ENCODE measurements around the gene ECE2. TPM values are rescaled to one million over a fixed set of nuclear protein-coding genes. Genes with fewer than 3 reads are reported as not detected.

The ECE2 gene
- total RNA-seq, 4 donors from 2014 or later: not detected

DNA sequence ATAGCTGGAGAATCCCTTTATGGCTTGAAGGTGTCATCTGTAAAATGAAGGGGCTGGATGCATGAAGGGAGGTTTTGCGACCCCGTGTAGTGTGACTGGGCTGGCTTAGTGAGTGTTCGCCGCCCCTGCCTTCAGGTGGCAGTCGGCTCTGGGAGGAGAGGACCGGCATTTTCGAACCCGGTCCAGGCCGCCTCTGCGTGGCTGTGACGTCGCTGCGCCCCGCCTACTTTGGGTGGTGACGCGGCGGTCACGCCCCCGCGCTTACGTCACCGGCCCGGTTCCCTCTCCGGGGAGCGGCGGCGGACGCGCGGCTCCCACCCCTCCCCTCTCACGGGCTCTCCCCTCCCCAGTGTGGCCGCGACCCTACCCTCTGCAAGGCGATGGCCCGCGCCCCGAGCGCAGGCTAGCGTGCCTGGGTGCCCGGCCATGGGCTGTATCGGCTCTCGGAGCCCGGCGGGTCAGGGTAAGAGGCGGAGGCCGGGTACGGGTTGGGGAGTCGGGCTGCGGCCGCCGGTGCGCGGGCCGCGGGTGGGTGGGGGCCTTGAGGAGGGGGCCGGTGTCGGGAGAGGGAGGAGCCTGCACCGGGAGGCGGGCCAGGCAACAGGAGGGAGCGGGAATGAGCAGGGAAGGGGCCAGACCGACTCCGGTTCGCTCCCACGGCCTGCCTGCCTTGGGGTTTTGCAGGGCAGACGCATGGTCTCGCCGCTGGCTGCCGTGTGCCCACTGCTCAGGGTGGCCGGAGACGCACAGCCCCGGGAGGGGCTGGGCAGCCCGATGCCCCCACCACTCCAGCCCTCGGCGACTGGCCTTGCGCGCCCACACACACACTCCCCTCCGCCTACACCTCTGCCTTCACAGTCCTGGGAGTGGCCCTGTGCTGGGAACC, 60.1 kb downstream of the ECE2 start:
- peak; percentile 82 to 90 for DNase-seq (ENCODE audit: low spot score in 2 of 2)
- Histone ChIP-seq H3K4me3 (peak overlapping the region; percentile 63 to 98 (median 89)), H3K9me3 (no peaks in the 10 kb centered on the region), H3K36me3 (peaks cover 0 to 43% (median 22%) of the 10 kb centered on the region in 3 donors), H3K27ac (peak overlapping the region; percentile 94 to 100 (median 98)), H3K4me1 (peaks cover 0 to 34% (median 23%) of the 10 kb centered on the region in 4 donors), H3K27me3 (no peaks in the 10 kb centered on the region)
- WGBS, 2 donors: 0 to 1% methylated on average over 37 to 75 of the region's 77 CpGs
- TF ChIP-seq EP300 (IDR thresholded peaks at IDR 0.05) (peak; percentile 89 to 96), POLR2A (IDR thresholded peaks at IDR 0.05) (peak; percentile 88 to 97)
- TF ChIP-seq, protein P1, sequence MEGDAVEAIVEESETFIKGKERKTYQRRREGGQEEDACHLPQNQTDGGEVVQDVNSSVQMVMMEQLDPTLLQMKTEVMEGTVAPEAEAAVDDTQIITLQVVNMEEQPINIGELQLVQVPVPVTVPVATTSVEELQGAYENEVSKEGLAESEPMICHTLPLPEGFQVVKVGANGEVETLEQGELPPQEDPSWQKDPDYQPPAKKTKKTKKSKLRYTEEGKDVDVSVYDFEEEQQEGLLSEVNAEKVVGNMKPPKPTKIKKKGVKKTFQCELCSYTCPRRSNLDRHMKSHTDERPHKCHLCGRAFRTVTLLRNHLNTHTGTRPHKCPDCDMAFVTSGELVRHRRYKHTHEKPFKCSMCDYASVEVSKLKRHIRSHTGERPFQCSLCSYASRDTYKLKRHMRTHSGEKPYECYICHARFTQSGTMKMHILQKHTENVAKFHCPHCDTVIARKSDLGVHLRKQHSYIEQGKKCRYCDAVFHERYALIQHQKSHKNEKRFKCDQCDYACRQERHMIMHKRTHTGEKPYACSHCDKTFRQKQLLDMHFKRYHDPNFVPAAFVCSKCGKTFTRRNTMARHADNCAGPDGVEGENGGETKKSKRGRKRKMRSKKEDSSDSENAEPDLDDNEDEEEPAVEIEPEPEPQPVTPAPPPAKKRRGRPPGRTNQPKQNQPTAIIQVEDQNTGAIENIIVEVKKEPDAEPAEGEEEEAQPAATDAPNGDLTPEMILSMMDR (IDR thresholded peaks at IDR 0.05): peak in 1 of 5 experiments; percentile 35

DNA sequence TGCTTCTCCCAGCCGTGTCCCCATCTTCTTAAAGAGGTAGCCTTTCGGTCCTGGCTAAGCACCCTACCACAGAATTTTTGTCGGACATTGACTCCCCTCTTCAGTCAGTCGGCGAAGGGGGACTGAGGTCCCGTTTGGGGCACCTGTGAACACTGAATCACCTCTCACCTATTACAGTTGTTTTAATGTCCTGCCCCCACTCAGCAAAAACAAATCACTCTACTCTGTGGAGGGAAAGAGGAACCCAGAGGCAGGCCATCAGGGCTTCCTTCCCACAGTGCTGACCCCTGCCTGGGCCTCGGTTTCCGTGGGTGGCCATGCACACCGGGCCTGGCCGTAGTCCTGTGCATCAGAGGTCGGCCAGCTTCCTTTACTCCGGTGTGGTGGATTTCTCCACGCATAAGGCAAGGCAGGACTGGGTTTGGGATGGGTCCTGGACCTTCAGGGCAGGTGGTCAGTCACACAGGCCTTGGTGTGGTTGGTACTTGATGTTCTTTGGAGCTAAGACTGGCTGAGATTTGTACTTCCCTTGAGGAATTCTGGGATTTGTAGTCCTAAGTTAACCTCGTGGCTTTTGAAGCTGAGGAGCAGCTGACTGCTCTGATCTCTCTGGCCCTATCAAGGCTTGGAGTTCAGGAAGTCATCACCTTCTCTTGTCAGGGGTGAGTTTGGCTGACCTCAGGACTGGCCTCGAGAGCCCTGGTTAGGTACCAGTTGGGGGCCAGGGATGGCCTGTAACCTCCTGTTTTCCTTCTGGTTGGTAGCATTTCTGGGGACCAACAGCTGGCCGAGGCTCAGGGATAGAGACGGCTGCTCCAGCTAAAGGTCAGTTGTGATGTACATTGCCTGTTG, 61.0 kb downstream of the ECE2 start:
- Histone ChIP-seq H3K27me3 (no peaks in the 10 kb centered on the region), H3K27ac (peak overlapping the region; percentile 94 to 100 (median 98)), H3K36me3 (peaks cover 0 to 41% (median 15%) of the 10 kb centered on the region in 3 donors), H3K4me1 (peaks cover 0 to 37% (median 23%) of the 10 kb centered on the region in 4 donors), H3K9me3 (no peaks in the 10 kb centered on the region), H3K4me3 (peak overlapping the region; percentile 63 to 98 (median 89))
- TF ChIP-seq POLR2A (IDR thresholded peaks at IDR 0.05) (peak in 1 of 2 donors; percentile 44), EP300 (IDR thresholded peaks at IDR 0.05) (peak; percentile 36 to 80)
- TF ChIP-seq, protein P1 (IDR thresholded peaks at IDR 0.05): no peak
- peak in 1 of 2 donors; percentile 60 for DNase-seq (ENCODE audit: low spot score in 2 of 2)
- WGBS, 2 donors: 7% methylated on average over 16 of the region's 17 CpGs

DNA sequence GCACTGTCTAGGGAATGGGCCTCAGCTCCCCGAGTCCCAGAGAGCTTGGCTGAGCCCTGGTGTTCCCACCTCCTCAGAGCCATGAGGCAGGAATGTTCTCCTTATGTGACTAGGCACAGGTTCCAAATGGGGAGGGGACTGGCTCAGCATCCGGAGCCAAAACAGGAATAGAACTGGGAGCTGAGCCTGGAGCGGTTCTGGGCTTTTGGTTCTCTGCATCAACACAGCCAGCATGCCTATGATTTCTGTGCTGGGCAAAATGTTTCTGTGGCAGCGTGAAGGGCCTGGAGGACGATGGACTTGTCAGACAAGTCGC, 61.5 kb downstream of the ECE2 start, which contains the start of gene FAM131A:
TSS of gene FAM131A (plus strand) at position 202 of the 316 bp plus-strand sequence. CDS start at position 233, 31 bp downstream.
- Histone ChIP-seq H3K27ac (peak within 1 kb of the TSS; percentile 94 to 100 (median 98)), H3K27me3 (no peaks in the 10 kb centered on the region), H3K36me3 (peaks cover 0 to 41% (median 10%) of the 10 kb centered on the region in 3 donors), H3K4me1 (peaks cover 0 to 37% (median 23%) of the 10 kb centered on the region in 4 donors), H3K9me3 (no peaks in the 10 kb centered on the region), H3K4me3 (peak within 1 kb of the TSS; percentile 63 to 98 (median 89))
- TF ChIP-seq, protein P1 (IDR thresholded peaks at IDR 0.05): no peak
- no peak for TF ChIP-seq EP300 (IDR thresholded peaks at IDR 0.05)
- TF ChIP-seq POLR2A (IDR thresholded peaks at IDR 0.05): no peak
- 45 to 60% methylated on average over 5 to 6 of the region's 6 CpGs for WGBS, 2 donors
- DNase-seq (ENCODE audit: low spot score in 2 of 2): peak in 1 of 2 donors; percentile 45

DNA sequence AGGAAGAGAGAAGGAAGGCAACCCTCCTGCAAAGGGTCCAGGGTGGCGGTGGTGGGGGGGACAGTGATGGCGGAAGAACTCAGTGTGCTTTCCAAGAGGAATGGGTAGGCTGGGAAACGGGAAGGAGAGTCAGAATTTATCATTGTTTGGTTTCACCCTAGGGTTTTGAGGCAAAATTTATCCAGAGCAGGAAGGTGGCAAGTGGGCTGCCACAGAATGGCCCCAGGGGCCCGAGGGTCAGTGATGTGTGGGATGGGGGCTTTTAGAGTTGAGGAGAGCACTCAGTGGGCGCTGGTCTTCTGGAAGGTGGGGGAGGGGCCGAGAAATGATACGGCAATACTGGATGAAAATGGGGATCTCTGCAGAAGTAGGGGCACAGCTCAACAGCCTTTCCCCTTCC, 62.2 kb downstream of the ECE2 start:
- peak overlapping the region; percentile 94 to 100 (median 98) for H3K27ac ChIP-seq
- TF ChIP-seq POLR2A (IDR thresholded peaks at IDR 0.05) (no peak), EP300 (IDR thresholded peaks at IDR 0.05) (no peak)
- TF ChIP-seq, protein P1 (IDR thresholded peaks at IDR 0.05): no peak
- DNase-seq (ENCODE audit: low spot score in 2 of 2): no peak
- H3K4me3 ChIP-seq: peak overlapping the region in 2 of 4 donors; percentile 22 to 31
- no peaks in the 10 kb centered on the region for H3K27me3 ChIP-seq
- H3K4me1 ChIP-seq: peaks cover 0 to 37% (median 23%) of the 10 kb centered on the region in 4 donors
- H3K9me3 ChIP-seq: no peaks in the 10 kb centered on the region
- WGBS, 2 donors: 61 to 64% methylated on average over 7 of the region's 7 CpGs
- peaks cover 0 to 41% (median 3%) of the 10 kb centered on the region in 3 donors for H3K36me3 ChIP-seq

Measured in tibial nerve (tissue), 4 donors.